CD14-positive monocyte (primary cell): ENCODE data around the gene SRSF6. TPM values are rescaled to one million over a fixed set of nuclear protein-coding genes. Genes with fewer than 3 reads are reported as not detected.

Source experiments
- DNase-seq, 3 donors: peaks; one replicate each; pipeline ENCODE4 v3.0.0-alpha.2; 2011 to 2022
- H2AFZ ChIP-seq: 2 replicates; pipeline ENCODE4 v1.6.0; 2012; ENCODE audit warnings: mild to moderate bottlenecking, low read depth, low read length, inconsistent platforms; ENCODE audit not compliant: insufficient read depth, poor library complexity, severe bottlenecking
- H3K27ac ChIP-seq, 2 donors: 1 replicate in 1 of 2; 2 replicates in 1 of 2; pipeline ENCODE4 v1.5.1; 2012 to 2013; ENCODE audit warnings: low read length in 2 of 2, control low read depth in 1 of 2, inconsistent platforms in 1 of 2, low read depth in 1 of 2, mild to moderate bottlenecking in 1 of 2
- H3K27me3 ChIP-seq, 2 donors: one replicate each; pipeline versions ENCODE4 v1.6.0 to v1.6.1; 2011 to 2013; ENCODE audit warnings: low read length in 2 of 2; ENCODE audit not compliant: control insufficient read depth in 2 of 2, insufficient read depth in 2 of 2
- H3K36me3 ChIP-seq, 2 donors: replicated peaks in 1 of 2; 1 replicate in 1 of 2; 2 replicates in 1 of 2; pipeline versions ENCODE4 v1.5.1 to v1.6.1; 2012 to 2013; ENCODE audit warnings: low read length in 2 of 2, control low read depth in 1 of 2, inconsistent platforms in 1 of 2, mild to moderate bottlenecking in 1 of 2; ENCODE audit not compliant: insufficient read depth in 2 of 2, control insufficient read depth in 1 of 2
- H3K4me1 ChIP-seq, 2 donors: 1 replicate in 1 of 2; 2 replicates in 1 of 2; pipeline versions ENCODE4 v1.5.1 to v1.6.1; 2012 to 2013; ENCODE audit warnings: low read length in 2 of 2, control low read depth in 1 of 2, inconsistent platforms in 1 of 2, mild to moderate bottlenecking in 1 of 2, moderate library complexity in 1 of 2; ENCODE audit not compliant: insufficient read depth in 2 of 2, control insufficient read depth in 1 of 2
- H3K4me2 ChIP-seq: replicated peaks from 2 replicates; pipeline ENCODE3; 2012; ENCODE audit warnings: low read length, moderate library complexity, mild to moderate bottlenecking; ENCODE audit not compliant: poor library complexity, severe bottlenecking; ENCODE audit errors: extremely low read depth
- H3K4me3 ChIP-seq, 3 experiments: fragments of 200-600 bp in 1 of 3; sonication (generic) in 1 of 3; replicated peaks in 1 of 3; 1 replicate in 2 of 3; 2 replicates in 1 of 3; pipeline ENCODE4 v1.5.1; 2011 to 2013; ENCODE audit warnings: low read length in 3 of 3, mild to moderate bottlenecking in 3 of 3, control low read depth in 2 of 3, low read depth in 2 of 3, inconsistent platforms in 1 of 3, moderate library complexity in 1 of 3
- H3K79me2 ChIP-seq: 2 replicates; pipeline ENCODE4 v1.6.0; 2012; ENCODE audit warnings: mild to moderate bottlenecking, control low read depth, inconsistent platforms, low read length, moderate library complexity; ENCODE audit not compliant: insufficient read depth
- H3K9ac ChIP-seq: 2 replicates; pipeline ENCODE4 v1.6.0; 2017; ENCODE audit warnings: low read length, mild to moderate bottlenecking; ENCODE audit not compliant: insufficient read depth, poor library complexity, severe bottlenecking
- H3K9me3 ChIP-seq, 2 donors: replicated peaks in 1 of 2; 1 replicate in 1 of 2; 2 replicates in 1 of 2; pipeline versions ENCODE4 v1.5.1 to v1.6.1; 2012 to 2013; ENCODE audit warnings: low read length in 2 of 2, control low read depth in 1 of 2; ENCODE audit not compliant: control insufficient read depth in 1 of 2, insufficient read depth in 1 of 2
- H4K20me1 ChIP-seq: 2 replicates; pipeline ENCODE4 v1.6.0; 2012; ENCODE audit warnings: mild to moderate bottlenecking, low read length, control low read depth, moderate library complexity; ENCODE audit not compliant: insufficient read depth
- H3K27ac Mint-ChIP-seq, 7 donors: one replicate each; pipeline ENCODE4 v1.8.0; 2020; ENCODE audit warnings: mild to moderate bottlenecking in 7 of 7, mixed read lengths in 7 of 7, moderate library complexity in 6 of 7, inconsistent platforms in 2 of 7
- H3K27me3 Mint-ChIP-seq, 3 donors: one replicate each; pipeline ENCODE4 v1.8.0; 2021 to 2022; ENCODE audit warnings: low read depth in 3 of 3, mild to moderate bottlenecking in 3 of 3, mixed read lengths in 3 of 3, moderate library complexity in 3 of 3, inconsistent platforms in 1 of 3
- H3K36me3 Mint-ChIP-seq, 2 donors: one replicate each; pipeline ENCODE4 v1.8.0; 2020; ENCODE audit warnings: mixed read lengths in 2 of 2, inconsistent platforms in 1 of 2, mild to moderate bottlenecking in 1 of 2
- H3K4me1 Mint-ChIP-seq: one replicate; pipeline ENCODE4 v1.8.0; 2020; ENCODE audit warnings: mild to moderate bottlenecking, mixed read lengths
- H3K4me3 Mint-ChIP-seq, 2 donors: one replicate each; pipeline ENCODE4 v1.8.0; 2020; ENCODE audit warnings: mild to moderate bottlenecking in 2 of 2, mixed read lengths in 2 of 2, moderate library complexity in 1 of 2
- H3K9me3 Mint-ChIP-seq, 7 donors: one replicate each; pipeline ENCODE4 v1.8.0; 2020 to 2022; ENCODE audit warnings: mixed read lengths in 7 of 7, mild to moderate bottlenecking in 6 of 7, moderate library complexity in 6 of 7, inconsistent platforms in 2 of 7
- CTCF ChIP-seq: fragments of 200-600 bp; IDR thresholded peaks from one replicate; pipeline ENCODE4 v1.8.0; 2022; ENCODE audit warnings: antibody characterized with exemption, mild to moderate bottlenecking
- whole genome bisulfite sequencing: methylation state at CpG from one replicate; pipeline ENCODE4 v1.1.5; 2013; ENCODE audit warnings: missing lambda C conversion rate; ENCODE audit not compliant: insufficient coverage; 5-methylcytosine and 5-hydroxymethylcytosine counted together
- intact Hi-C, 2 donors: fragments of 100-400 bp; cut with micrococcal nuclease; formaldehyde crosslinking; loops; one replicate each; pipeline versions ENCODE4 v1.15.0 to v1.15.1; 2023
- polyA minus RNA-seq: library from RNA; depleted of rRNA, polyadenylated mRNA; stranded (reverse); fragments of >200 nt; gene quantifications from 2 replicates; pipeline ENCODE4 v1.2.3, GENCODE V29; 2012
- polyA plus RNA-seq, 3 donors: library from polyadenylated mRNA; depleted of rRNA in 1 of 3; unstranded in 2 of 3; stranded (reverse) in 1 of 3; fragments of 300-500 nt in 2 of 3; fragments of >200 nt in 1 of 3; fragmentation: Illumina TruSeq in 2 of 3; gene quantifications; 1 replicate in 2 of 3; 2 replicates in 1 of 3; pipeline ENCODE4 v1.2.3, GENCODE V29; 2012 to 2021
- total RNA-seq, 12 experiments: library from RNA in 1 of 12; stranded (reverse) in 1 of 12; fragments of 120-200 nt in 1 of 12; gene quantifications; one replicate each; pipeline ENCODE4 v1.2.4 and lab custom pipeline; 2013 to 2026; ENCODE audit warnings: mixed read lengths in 6 of 12, inconsistent platforms in 1 of 12

The SRSF6 gene
- 83.4 TPM for total RNA-seq (2013)
- polyA plus RNA-seq = 100 to 1,000 TPM in 1 of 3 donors, 10 to 100 TPM in 2; 37.3 to 162 (median 45.5) TPM
- polyA minus RNA-seq = 31.4 and 51.4 TPM in 2 replicates
- total RNA-seq (lab: John Stamatoyannopoulos, UW) = 75.3 to 235 (median 192) reads per million in 11 experiments

GRCh38 chr20:43457640-43458421 is at the start of gene SRSF6:
Gene SRSF6 (plus strand): TSS chr20:43457896. CDS start chr20:43458034, 138 bp downstream.
- peaks cover 13 to 19% of the 10 kb centered on the region in 2 donors for H3K4me1 ChIP-seq
- H3K27me3 ChIP-seq = no peaks in the 10 kb centered on the region
- Mint-ChIP-seq H3K9me3 (no peaks in the 10 kb centered on the region), H3K36me3 (peaks cover 34 to 40% of the 10 kb centered on the region in 2 donors), H3K4me3 (peak within 1 kb of the TSS; percentile 93 to 96), H3K27ac (peak within 1 kb of the TSS; percentile 98 to 99 (median 99)), H3K4me1 (peaks cover 23% of the 10 kb centered on the region), H3K27me3 (peaks cover 6 to 15% (median 9%) of the 10 kb centered on the region in 3 donors)
- peaks cover 44% of the 10 kb centered on the region for H4K20me1 ChIP-seq
- no peaks in the 10 kb centered on the region for H3K9me3 ChIP-seq
- no peak for TF ChIP-seq CTCF
- H3K4me2 ChIP-seq = peak within 1 kb of the TSS; percentile 86
- peaks cover 49% of the 10 kb centered on the region for H3K79me2 ChIP-seq
- under 1% methylated on average over 92 of the region's 101 CpGs for WGBS
- peak within 1 kb of the TSS; percentile 95 for H2AFZ ChIP-seq
- peaks cover 38 to 39% of the 10 kb centered on the region in 2 donors for H3K36me3 ChIP-seq
- H3K4me3 ChIP-seq = peak within 1 kb of the TSS; percentile 80 to 86 (median 81)
- intact Hi-C loops = loop anchor here (5.0 to 10.0 kb wide), 4 partner anchors 134 to 754 kb away; partner anchors contain the start of genes IFT52 (in 2 of the 2), OSER1 (in 2 of the 2) and MYBL2 (in 1 of the 2)
- peak; percentile 87 to 91 (median 88) for DNase-seq
- H3K27ac ChIP-seq = peak within 1 kb of the TSS; percentile 93 to 99
- peak within 1 kb of the TSS; percentile 99 for H3K9ac ChIP-seq

DNA sequence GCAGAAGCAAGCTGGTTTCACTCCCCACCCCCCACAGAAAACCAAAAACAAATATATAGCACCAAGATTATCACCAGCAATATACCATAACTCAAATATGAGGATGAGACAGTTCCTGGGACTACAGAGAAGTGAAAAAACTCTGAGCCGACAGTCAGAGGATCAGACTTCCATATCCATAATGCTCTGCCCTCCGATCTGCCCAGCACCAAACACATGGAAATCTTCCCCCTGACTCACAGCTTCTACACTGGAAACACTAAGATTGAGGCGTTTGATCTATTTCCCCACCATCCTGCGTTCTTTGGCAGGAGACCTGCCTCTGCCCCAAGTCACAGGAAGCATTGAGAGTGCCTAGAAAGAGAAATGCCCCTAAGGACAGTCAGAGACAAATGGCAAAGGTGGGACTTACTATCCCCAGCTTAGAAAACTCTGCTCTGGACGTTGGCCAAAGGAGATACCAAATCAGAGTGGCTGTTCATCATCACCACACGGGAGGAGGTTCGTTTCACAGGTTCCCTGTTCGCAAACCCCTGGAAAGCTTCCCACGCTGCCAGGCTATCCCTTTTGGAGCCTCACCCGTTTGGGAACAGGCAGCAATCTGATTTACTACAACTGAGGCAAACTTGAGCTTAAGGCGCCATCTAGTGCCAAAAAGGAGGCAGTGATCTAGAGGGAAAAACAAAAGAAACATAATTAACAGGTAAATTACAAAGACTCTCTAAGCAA is 48.7 kb upstream of the SRSF6 start:
- no peak overlapping the region for H3K4me2 ChIP-seq
- intact Hi-C loops = no loop called here

More for the DNA sequence above, 48.7 kb upstream of the SRSF6 start:
- no peak overlapping the region for H3K27ac ChIP-seq
- no peaks in the 10 kb centered on the region for H4K20me1 ChIP-seq
- Mint-ChIP-seq H3K27me3 (peaks cover 0 to 7% (median 2%) of the 10 kb centered on the region in 3 donors), H3K36me3 (no peaks in the 10 kb centered on the region), H3K4me3 (no peak overlapping the region), H3K9me3 (peaks cover 4 to 25% (median 12%) of the 10 kb centered on the region in 7 donors), H3K4me1 (peaks cover 4% of the 10 kb centered on the region), H3K27ac (no peak overlapping the region)
- no peaks in the 10 kb centered on the region for H3K36me3 ChIP-seq
- H3K4me1 ChIP-seq = no peaks in the 10 kb centered on the region
- H2AFZ ChIP-seq = no peak overlapping the region
- no peak overlapping the region for H3K9ac ChIP-seq
- H3K9me3 ChIP-seq = peaks cover 0 to 9% of the 10 kb centered on the region in 2 donors
- H3K4me3 ChIP-seq = no peak overlapping the region
- WGBS = 33% methylated on average over 6 of the region's 11 CpGs
- H3K79me2 ChIP-seq = no peaks in the 10 kb centered on the region
- H3K27me3 ChIP-seq = no peaks in the 10 kb centered on the region
- peak; percentile 55 for TF ChIP-seq CTCF
- DNase-seq = no peak
